Dedifferentiated amniotic fluid mesenchymal stem cell (primary cell): ENCODE results near the gene SLC6A8.

ENCODE experiments used
- DNase-seq: peaks from one replicate; pipeline ENCODE4 v3.0.0-alpha.2; 2016; ENCODE audit errors: extremely low spot score

Gene SLC6A8

GRCh38 chrX:153687121-153688039 lies at the start of gene SLC6A8:
Gene SLC6A8 (plus strand): TSS chrX:153687926. CDS start chrX:153688575, 649 bp downstream.
- no peak for DNase-seq

DNA sequence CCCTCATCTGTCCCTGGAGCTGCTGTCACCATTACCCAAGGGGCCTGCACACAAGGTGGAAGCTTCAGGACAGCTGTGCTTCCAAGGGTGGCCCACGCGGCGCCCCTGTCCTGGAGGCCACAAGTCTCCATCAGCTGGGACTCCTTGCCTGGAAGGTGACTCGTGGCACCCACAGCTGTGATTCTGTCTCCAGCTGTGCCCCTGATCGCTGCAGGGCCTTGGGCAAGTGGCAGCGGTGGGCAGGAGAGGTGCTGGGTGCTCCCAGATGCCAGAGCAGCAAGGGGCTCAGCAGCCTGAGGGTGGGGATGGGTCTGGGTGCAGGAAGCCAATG lies 49.7 kb upstream of the SLC6A8 start:
- no peak for DNase-seq

- DNase-seq = no peak
Observed at GRCh38 chrX:153638436-153639176, 49.1 kb upstream of the SLC6A8 start.

DNA sequence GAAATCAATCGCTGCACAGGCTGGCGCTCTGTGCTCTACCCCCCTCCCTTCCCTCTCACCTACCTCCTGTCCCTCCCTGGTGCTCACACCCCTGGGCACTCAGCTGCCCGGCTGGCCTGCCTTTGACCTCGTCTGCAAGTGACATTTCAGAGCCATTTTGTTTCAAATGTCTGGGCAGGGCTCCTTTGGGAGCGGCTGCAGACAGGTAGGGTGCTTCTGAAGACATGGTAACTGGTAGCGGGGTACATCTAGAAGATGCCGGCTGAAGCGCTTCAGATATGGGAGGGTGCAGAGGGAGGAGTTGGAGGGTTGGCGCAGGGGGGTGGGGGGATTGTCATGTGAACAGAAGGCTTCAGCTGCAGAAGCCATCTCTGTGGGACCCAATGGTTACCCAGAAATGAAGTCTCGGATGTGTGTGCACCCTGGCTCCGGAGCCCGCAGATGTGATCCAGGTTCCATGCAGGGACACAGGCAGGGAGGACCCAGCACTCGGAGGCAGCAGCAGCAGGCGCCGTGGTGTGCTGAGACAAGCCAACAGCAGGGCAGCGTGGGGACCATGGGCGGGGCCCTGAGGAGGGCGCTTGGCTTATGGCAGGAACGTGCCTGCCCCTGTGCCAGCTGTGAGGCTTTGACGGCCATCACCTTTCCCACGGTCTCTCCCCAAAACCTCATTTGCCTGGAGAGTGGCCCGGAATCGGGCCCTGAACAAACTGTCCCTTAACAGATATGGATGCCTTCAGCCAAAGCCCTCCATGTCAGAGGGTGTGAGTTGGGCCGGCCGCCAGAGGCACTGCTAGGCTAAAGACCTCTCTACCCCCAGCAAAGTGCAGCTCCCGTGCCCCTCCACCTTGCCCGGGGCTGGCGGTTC lies 48.3 kb upstream of the SLC6A8 start:
- DNase-seq = no peak

- DNase-seq = no peak
Observed at GRCh38 chrX:153640045-153640686, 47.6 kb upstream of the SLC6A8 start.

- no peak for DNase-seq
Observed at GRCh38 chrX:153640736-153641575, 46.8 kb upstream of the SLC6A8 start.

DNA sequence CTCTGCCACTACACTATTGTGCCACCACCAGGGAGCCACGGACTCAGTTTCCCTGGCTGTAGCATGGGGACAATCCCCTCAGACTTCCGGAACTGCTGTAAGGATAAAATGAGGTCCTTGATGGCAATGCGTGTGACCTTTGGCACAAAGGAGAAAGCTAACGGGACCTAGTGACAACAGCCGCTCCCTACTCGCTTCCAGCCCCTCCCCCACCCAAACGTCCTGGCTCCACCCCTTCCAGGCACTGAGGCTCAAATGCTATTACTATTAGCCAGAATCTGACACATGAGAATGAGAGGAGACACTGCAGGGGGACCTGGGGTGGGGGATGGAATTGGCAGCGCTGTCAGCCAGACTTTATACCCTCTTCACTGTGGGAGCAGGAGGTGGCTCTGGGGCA lies 46.1 kb upstream of the SLC6A8 start:
- no peak for DNase-seq

GRCh38 chrX:153642051-153642654 lies 45.6 kb upstream of the SLC6A8 start:
- no peak for DNase-seq

DNA sequence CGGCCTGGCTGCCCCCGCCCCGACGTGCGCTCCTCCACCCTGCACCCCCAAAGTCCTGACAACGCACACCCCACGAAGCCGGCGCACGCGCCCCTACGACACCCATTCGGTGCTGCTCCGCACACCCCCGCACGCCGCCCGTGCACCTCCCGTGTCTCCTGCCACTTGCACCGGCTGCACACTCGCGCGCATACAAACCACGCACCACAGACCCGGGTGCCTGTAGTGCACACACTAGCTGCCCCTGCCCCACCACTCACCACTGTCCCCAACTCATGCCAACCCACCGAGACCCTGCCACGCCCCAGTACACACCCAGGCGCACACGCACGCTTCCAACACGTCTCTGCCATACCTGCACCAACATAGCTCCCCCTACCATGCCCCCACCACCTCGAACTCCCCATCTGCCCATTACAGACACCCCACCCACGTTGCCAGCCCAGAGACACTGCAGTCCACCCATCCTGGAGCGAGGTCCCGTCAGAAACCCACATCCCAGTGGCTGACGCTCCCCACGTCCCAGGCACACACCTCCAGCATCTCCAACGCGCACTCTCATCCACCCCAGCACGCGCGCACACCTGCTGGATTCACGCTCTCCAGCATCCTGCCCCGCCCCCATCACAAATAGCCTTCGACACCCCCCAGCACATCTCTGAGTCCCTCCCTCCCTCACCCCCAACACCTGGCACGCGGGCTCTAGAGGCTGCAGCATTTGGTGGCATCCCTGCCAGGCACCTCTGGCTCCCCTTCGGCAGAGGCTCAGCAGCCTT lies 44.9 kb upstream of the SLC6A8 start:
- no peak for DNase-seq

DNA sequence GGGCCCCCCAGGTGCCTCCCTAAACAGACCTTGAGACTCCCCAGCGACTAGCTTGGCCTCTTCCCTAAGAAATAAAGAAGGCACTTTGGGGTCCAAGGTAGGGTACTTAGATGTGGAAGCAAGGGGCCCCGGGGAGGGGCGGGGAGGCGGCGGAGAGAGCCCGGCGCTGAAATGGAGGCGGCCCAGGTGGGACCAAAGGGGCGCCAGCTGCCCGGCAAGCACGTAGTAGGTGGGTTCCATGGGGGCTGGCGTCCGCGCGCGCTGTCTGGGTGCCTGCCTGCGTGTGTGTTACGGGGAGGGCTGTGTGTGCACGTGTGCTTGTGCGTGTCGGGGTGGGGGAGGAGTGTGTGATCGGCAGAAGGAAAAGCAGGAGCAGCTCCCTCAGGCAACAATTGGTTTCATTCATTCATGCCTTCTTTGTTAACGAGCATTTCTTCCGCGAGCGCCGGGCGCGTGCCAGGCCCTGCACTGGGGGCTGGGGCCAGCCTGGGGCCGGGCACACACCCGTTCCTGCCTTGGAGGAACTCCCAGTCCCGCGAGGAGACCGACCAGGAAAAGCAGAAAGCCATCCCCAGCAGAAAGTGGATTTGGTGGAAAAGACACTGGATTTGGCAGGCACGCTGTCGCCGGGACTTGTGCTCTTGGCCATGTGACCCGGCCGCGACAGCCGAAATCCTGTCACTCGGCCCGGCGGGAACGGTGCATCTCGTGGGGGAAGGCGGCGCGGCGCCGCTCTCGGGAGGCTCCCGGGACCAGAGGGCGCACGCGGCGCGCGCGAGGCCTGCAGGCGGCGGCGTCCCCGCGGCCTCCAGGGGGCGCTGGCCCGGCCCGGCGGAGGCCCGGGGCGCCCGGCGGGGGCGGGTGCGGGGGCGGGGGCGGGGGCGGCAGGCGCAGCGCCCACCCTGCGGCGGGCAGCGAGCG lies 44.0 kb upstream of the SLC6A8 start:
- DNase-seq = no peak

- DNase-seq = no peak
Observed at GRCh38 chrX:153644356-153645125, 43.2 kb upstream of the SLC6A8 start.

- no peak for DNase-seq
Observed at GRCh38 chrX:153645151-153645550, 42.6 kb upstream of the SLC6A8 start.

DNA sequence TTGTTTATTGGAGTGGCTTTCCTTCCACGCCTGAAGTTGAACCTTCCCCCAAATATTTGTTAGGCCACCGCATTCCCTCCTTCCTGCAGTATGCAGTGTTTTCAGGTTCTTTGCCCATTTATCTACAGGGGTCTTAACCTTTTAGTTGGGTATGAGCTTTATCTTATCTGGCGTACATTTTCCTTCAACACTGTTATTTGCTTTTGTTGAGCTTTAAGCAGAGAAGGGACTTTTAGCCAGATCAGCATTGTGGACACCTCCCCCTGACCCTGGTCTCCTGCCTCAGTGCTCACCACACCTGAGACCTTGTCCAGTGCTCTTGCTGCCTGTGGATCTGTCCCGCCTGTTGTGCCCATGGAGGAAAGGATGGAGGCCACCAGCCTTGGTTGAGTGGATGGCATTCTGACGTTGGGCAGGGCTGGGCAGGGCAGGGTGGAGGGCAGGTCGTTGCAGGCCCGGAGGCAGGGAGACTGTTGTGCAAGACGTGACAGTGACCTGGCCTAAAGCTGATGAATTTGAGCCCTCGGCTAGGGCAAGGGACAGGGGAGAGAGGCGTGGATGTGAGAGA lies 41.7 kb upstream of the SLC6A8 start:
- DNase-seq = no peak

DNA sequence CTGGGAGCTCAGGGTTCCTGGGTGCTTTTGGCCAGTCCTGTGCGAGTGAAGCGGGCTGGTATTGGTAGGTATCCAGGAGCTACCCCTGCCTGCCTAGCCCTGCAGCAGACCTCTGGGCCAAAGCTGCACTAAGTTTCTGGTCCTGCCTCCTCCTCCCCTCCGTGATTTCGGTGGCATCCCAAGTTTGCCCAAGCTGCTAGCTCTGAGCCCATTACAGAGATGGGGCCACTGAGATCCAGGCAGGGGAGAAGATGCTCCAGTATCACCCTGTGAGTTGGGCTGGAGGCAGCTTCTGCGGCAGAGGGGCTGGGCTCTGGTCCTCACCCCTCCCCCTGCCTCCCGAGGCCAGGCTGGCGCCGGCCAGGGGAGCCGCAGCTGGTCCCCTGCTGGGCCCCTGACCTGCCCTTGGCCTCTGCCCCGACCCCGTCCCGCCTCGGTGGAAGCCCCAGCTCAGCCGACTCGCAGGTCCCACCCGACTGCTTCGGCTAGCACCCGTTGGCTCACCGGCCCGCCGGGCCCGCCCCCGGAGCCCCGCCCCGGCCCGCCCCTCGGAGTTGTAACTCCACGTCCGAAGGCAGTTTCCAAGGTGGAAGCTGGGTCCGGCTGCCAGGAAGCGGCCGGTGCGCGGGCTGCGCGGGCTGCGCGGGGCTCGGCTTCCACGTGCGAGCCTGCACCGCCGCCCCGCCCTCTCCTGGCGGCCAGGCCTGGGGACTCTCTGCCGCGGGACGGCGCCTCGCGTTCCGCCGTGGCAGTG lies 40.9 kb upstream of the SLC6A8 start, which contains the start of gene DUSP9:
Gene DUSP9, plus strand, starts transcription at position 584 of the 754 bp plus-strand sequence. CDS start 751 bp downstream, outside the sequence.
- no peak for DNase-seq

DNA sequence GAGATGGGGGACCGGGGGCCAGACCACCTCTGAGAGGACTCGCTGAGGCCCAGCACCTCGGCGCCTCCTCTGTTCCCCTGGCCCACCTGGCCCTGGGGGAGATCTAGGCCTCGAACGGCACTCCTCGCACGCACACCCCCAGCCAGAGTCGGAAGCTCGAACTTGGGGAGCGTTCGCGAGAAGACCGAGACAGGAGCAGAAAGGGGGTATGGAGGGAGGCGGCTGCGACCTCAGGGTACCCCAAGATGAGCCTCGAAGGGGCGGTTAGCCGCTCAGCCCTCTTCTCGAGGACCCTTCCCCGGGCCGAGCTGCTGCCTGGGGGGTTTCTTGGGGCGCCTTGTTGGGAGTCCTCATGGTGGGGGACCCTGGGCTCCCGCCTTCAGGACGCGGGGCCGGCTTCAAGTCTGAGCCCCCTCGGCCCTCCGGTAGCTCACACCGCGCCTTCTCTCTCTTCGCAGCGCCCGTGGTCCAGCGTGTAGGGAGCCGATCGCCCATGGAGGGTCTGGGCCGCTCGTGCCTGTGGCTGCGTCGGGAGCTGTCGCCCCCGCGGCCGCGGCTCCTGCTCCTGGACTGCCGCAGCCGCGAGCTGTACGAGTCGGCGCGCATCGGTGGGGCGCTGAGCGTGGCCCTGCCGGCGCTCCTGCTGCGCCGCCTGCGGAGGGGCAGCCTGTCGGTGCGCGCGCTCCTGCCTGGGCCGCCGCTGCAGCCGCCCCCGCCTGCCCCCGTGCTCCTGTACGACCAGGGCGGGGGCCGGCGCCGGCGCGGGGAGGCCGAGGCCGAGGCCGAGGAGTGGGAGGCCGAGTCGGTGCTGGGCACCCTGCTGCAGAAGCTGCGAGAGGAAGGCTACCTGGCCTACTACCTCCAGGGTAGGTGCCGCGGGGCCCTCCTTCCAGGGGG lies 40.0 kb upstream of the SLC6A8 start:
- no peak for DNase-seq
